T-helper 2 cell treated with Interferon-gamma antibody and Interleukin-4, amounts not matched to agents 5 μg/mL and 100 μg/mL, for 36 hours (primary cell): Measurements from ENCODE around the gene BUB1B.

ENCODE experiments used
- DNase-seq: peaks from one replicate; pipeline ENCODE4 v3.0.0; 2021; ENCODE audit warnings: low spot score
- H3K27ac Mint-ChIP-seq: one replicate; pipeline ENCODE4 v1.8.0; 2021; ENCODE audit warnings: mild to moderate bottlenecking, mixed read lengths
- H3K27me3 Mint-ChIP-seq: one replicate; pipeline ENCODE4 v1.8.0; 2021; ENCODE audit warnings: low read depth, mixed read lengths
- H3K36me3 Mint-ChIP-seq: one replicate; pipeline ENCODE4 v1.8.0; 2021; ENCODE audit warnings: low read depth, mixed read lengths
- H3K4me1 Mint-ChIP-seq: one replicate; pipeline ENCODE4 v1.8.0; 2021; ENCODE audit warnings: low read depth, mixed read lengths
- H3K4me3 Mint-ChIP-seq: one replicate; pipeline ENCODE4 v1.8.0; 2022; ENCODE audit warnings: mild to moderate bottlenecking, moderate library complexity, mixed read lengths
- H3K9me3 Mint-ChIP-seq: one replicate; pipeline ENCODE4 v1.8.0; 2021; ENCODE audit warnings: mixed read lengths

The BUB1B gene

DNA sequence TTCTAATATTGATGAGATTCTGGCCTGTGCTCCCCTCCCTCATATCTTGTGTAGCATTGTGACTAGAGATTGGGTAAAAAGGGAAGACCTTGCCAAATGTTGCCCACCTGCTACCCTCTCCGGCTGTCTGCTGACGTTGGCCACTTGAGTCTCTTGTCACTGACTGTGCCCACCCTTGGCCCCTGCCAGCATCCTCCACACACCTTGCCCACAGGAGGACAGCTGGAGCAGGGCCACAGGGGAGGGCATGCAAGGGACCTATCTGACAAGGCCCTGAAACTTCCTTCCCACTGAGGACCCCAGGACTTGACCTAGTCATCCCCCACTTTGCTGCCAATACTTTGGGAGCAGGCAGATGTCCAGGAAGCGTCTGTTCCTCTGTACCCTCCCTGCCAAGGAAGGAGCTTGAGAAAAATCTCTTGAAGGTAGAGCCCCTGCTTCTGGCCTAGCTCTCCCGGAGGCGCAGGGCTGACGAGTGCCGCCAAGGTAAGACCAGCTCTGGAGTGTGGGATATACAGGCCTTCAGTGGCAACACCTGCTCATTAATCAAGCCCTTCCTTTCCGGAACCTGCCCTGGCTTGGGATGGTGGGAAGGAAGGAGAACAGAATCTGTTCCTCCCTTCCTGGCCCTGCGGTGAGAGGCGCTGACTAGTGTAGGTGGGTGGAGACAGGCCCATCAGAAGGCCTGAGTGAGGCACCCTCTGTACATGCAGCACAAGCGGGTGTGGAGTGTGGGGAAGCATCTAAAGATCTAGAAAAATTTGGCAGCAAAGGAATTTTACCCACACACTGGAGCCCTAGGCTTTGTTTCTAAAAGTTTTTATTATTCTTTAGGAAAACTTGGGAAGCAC is 73.1 kb downstream of the BUB1B start:
- peaks cover 7% of the 10 kb centered on the region for H3K36me3 Mint-ChIP-seq
- no peak overlapping the region for H3K27ac Mint-ChIP-seq
- DNase-seq: no peak
- H3K4me3 Mint-ChIP-seq: no peak overlapping the region
- H3K27me3 Mint-ChIP-seq: peaks cover 9% of the 10 kb centered on the region
- H3K9me3 Mint-ChIP-seq: no peaks in the 10 kb centered on the region
- peaks cover 2% of the 10 kb centered on the region for H3K4me1 Mint-ChIP-seq

DNA sequence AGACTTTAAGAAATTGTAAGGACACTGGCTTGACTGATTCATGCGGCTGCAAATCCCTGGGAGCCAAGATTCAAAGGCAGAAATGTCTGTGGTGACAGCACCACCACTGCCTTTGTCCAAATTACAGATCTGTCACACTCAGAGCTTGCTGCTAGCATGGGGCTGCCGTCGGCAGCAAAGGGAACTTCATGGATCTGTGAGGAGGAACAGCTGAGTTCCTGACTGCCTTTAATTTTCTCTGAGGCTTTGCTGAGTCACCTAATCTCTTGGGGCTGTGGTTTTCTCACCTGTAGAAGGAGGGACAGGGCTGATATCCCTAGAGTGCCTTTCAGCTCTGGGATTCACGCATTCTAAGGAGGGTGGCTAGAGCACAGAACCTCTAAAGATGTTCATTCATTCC is 73.9 kb downstream of the BUB1B start:
- Mint-ChIP-seq H3K27ac (no peak overlapping the region), H3K27me3 (peaks cover 15% of the 10 kb centered on the region), H3K4me1 (peaks cover 5% of the 10 kb centered on the region), H3K4me3 (no peak overlapping the region), H3K36me3 (peaks cover 5% of the 10 kb centered on the region), H3K9me3 (no peaks in the 10 kb centered on the region)
- DNase-seq: no peak

DNA sequence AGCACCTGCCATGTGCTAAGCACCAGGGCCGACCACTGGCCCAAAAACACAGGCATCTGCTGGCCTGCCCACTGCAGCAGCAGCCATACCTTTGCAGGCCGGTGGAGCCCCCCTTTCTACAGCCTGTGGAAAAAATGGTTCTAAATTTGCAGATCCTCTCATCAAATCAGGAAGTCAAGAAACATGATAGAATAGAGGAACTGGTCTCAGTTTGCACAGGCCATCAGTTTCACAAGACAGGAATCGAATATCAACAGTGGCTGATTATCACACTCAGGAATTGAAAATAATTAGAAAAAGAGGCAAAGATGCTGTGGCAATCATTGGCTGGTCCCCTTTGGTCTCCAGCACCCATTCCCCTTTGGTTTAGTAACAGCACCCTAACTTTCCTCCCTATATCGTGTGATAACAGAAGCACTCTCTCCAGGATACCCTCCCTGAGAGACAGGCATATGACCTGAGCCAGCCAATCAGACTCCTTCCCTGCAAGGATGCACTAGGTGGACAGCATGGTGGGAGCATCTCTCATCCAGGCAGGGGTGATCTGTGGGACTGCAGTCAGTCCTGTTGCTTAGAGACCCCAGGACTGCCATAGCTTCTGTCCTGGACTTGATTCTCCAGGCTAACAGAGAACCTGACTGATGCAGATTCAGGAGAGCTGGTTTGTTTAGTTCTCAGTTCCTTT is 74.5 kb downstream of the BUB1B start:
- DNase-seq: no peak
- Mint-ChIP-seq H3K4me3 (no peak overlapping the region), H3K9me3 (no peaks in the 10 kb centered on the region), H3K27ac (no peak overlapping the region), H3K36me3 (peaks cover 4% of the 10 kb centered on the region), H3K4me1 (peaks cover 5% of the 10 kb centered on the region), H3K27me3 (peaks cover 18% of the 10 kb centered on the region)

DNA sequence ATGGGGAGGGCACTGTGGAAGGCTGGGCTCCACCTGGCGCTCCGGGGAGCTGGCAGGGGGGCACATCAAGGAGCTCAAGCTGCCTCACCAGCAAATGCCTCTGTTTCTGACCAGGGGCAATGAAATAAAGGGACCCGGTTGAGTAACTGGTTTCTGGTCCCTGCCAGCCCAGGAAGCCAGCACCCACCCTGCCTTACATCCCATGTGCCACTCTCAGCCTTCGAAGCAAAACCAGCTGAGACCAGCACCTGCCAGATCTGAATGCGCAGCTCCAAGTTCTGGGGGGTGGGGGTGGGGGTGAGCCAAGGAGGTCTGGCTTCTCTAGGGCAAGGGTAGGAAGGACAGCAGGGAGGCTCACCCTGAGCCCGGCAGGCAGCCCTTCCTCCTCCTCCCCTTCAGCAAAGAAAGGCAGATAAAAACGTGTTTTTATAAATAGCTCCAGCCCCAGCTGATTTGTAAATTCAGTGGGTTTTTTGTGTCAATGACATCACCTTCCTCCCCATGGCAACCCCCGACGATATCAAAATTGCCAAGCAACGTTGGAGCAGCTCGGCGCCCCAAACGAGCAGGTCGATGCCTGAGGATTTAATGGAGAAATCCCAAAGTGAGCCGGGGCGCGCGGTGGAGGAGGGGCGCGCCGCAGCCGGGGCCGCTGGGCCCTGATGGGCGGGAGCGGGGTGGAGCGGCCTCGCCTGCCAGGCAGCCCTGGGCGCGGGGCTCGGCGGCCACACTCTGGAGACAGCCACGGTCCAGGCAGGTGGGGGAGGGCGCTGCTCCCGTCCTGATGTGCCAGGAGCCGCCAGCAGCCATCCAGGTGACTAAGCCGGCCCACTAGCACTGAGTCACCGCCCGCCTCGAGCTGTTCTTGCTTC is 77.9 kb downstream of the BUB1B start, which contains the start of gene PAK6:
Gene PAK6, plus strand, starts transcription at position 532 of the 872 bp plus-strand sequence. CDS start 25,723 bp downstream, outside the sequence.
- H3K36me3 Mint-ChIP-seq: peaks cover under 1% of the 10 kb centered on the region
- peak; percentile 24 for DNase-seq

DNA sequence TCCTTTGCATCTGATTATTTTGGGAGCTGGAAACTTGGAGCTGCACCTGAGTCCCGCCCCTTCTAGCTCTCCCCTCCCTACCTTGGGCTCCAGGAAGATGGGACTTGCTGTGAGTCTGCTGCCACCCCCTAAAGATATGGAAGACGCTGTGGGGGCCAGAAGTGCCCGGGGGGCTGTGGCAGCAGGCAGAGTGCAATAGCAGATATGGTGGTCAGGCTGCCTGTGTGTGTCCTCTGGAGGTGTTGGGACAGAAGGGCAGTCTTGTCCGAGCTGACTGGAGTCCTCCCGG is 78.5 kb downstream of the BUB1B start:
- Mint-ChIP-seq H3K4me1 (peaks cover 5% of the 10 kb centered on the region), H3K36me3 (no peaks in the 10 kb centered on the region), H3K27ac (no peak overlapping the region), H3K9me3 (no peaks in the 10 kb centered on the region), H3K27me3 (peaks cover 18% of the 10 kb centered on the region), H3K4me3 (no peak overlapping the region)
- no peak for DNase-seq

More for the DNA sequence above, 77.9 kb downstream of the BUB1B start, which contains the start of gene PAK6:
- H3K27me3 Mint-ChIP-seq: peaks cover 18% of the 10 kb centered on the region
- H3K27ac Mint-ChIP-seq: no peak within 1 kb of the TSS
- no peaks in the 10 kb centered on the region for H3K9me3 Mint-ChIP-seq
- no peak within 1 kb of the TSS for H3K4me3 Mint-ChIP-seq
- H3K4me1 Mint-ChIP-seq: peaks cover 5% of the 10 kb centered on the region

DNA sequence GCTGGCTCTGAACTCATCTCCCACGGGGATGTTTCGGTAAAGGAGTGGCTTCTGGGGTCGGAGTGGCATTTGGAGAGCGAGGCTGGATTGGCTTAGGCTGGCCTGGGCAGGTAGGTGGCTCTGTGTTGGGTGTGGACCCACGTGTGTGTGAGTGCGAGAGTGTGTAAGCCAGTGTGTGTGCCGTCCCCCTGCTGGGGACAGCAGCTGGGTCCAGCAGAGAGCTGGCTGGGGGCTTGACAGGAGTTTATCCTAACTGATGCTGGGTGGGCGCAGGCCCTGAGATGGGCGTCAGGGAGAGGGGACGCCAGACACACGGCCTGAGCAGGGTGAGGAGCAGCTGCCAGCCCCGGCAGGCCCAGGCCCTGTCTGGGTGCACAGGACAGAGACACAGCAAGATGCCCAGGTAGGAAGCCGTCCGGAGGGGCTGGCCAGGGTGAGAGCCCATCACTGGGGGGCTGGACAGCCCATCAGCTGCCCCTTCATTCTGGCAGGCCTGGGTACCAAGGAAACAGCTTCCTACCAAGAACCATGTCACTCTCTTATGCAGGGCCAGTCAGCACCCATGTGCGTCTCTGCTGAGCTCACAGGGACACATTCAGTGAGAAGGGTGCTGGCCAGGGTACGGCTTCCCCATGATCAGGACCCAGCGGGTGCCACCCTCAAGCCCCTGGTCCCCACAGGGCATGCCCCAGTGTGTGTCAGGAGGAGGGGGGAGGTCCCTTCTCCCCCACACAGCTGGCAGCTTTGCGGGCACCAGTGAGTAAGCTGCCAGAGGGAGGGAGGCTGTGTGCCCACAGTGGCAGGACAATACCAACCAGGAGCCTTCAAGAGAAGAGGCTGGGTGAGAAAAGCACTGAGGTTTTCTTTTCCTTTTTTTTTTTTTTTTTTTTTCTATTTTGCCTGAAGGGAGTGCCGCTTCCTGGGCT is 79.1 kb downstream of the BUB1B start:
- peaks cover 18% of the 10 kb centered on the region for H3K27me3 Mint-ChIP-seq
- H3K4me3 Mint-ChIP-seq: no peak overlapping the region
- H3K4me1 Mint-ChIP-seq: peaks cover 4% of the 10 kb centered on the region
- no peak overlapping the region for H3K27ac Mint-ChIP-seq
- H3K9me3 Mint-ChIP-seq: no peaks in the 10 kb centered on the region
- DNase-seq: no peak
- no peaks in the 10 kb centered on the region for H3K36me3 Mint-ChIP-seq

DNA sequence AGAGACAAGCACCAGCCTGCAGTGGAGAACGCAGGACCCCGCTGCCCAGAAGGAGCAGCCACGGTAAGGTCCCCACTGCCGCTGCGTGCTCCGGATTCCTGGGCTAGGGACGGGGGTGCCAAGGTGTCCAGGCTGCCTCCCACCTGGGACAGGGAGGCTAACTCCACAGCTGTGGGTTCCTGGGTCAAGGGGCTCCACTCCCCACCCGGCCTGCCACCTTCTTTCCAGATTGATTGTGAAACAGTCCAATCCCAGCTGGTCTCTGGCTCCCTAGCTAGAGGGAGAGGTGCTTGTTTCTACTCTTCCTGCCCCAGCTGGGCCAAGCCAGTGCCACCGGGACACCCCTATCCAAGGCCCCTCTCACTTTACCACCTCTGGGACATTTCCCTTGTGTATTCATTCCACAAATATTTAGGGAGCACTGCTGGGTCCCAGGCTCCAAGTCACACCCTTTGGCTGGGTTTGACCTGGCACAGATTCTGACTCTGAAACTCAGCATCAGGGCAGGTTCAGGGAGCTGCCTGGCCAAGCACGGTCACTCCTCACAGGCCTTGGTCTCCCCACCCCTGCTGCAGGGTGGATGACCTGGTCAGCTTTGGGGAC is 79.9 kb downstream of the BUB1B start:
- no peak overlapping the region for H3K4me3 Mint-ChIP-seq
- no peaks in the 10 kb centered on the region for H3K9me3 Mint-ChIP-seq
- H3K27ac Mint-ChIP-seq: no peak overlapping the region
- peaks cover 4% of the 10 kb centered on the region for H3K4me1 Mint-ChIP-seq
- DNase-seq: no peak
- H3K36me3 Mint-ChIP-seq: no peaks in the 10 kb centered on the region
- peaks cover 18% of the 10 kb centered on the region for H3K27me3 Mint-ChIP-seq

DNA sequence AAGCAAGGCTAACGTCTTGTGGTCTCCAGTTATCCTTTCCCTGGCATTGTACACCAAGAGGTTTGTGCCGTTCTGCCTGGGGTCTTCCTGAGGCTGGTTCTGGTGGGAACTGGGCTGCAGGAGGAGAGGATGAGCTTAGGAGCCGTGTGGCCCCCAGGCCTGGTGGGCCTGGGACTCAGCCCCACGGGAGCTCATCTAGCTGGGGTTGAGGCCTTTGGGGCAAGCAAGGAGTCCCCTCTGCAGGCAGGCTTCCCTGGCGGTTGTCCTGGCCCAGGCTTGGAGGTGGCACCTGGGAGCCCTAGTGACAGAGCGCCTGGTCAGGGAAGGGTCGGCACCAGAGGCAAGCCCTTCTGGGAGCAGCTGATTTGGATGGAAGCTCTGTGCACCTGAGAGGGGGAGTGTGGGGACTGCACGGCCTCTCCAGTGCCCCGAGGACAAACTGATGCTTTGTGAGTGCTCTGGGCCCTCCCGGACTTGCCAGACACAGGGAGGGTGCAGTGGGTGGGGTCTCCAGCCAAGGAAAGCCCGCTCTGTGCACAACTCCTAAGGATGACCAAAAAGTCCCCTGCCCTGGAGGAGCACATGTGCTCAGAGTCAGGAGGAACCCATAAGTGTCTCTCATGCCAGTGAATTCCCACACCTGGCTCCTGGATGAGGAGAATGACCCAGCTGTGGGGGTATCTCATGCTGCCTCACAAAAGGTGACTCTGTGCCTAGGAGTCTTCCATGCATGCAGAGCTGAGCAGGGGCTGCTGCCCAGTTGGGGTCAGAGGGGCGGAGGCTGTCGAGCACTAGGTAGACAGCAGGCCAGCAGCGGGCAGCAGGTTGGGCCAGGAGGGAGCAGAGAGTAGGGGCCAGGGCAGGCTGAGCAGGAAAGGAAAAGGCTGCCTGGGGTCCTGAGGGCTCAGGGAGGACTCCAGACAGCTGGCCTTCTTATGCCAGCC is 80.7 kb downstream of the BUB1B start:
- H3K9me3 Mint-ChIP-seq: no peaks in the 10 kb centered on the region
- H3K27me3 Mint-ChIP-seq: peaks cover 18% of the 10 kb centered on the region
- no peak for DNase-seq
- no peaks in the 10 kb centered on the region for H3K36me3 Mint-ChIP-seq
- H3K4me1 Mint-ChIP-seq: peaks cover 4% of the 10 kb centered on the region
- H3K4me3 Mint-ChIP-seq: no peak overlapping the region
- H3K27ac Mint-ChIP-seq: no peak overlapping the region

DNA sequence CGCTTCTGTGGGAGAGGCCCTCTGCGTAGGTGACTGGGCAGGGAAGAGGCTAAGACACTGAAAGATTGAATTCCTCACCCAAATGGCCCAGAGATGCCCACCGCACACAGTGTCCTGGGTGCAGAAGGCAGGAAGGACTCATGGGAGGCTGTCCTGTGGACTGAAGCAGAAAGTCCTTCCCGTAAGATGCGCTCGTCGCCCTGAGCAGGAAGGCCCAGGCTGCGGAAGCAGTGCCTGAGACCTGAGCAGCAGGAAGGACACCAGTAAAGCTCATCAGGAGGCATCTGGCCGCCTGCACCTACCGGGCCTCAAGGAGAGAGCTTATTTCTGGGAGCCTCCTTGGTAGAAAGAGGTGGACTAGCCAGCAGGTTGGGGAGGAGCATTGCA is 81.3 kb downstream of the BUB1B start:
- no peak for DNase-seq
- Mint-ChIP-seq H3K27ac (no peak overlapping the region), H3K36me3 (no peaks in the 10 kb centered on the region), H3K27me3 (peaks cover 18% of the 10 kb centered on the region), H3K4me3 (no peak overlapping the region), H3K4me1 (peaks cover 4% of the 10 kb centered on the region), H3K9me3 (no peaks in the 10 kb centered on the region)

DNA sequence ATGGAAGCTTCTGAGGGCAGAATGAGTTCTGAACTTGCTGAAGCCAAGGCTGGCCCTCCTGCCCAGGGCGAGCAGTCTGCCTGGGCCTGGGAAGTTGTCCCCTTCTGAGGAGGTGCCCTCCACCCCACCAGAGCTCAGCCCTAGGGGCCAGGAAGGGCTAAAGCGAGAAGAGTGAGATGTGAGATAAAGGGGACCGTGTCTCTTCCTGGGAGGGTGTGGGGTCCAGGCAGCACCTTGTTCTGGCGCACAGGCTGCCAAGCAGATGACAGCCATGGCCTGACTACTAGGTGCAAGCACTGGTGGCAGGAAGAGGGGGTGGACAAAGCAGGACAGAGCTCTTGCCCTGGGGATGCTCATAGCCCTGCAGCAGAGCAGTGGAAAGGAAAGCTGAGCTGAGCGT is 81.7 kb downstream of the BUB1B start:
- no peak for DNase-seq
- no peaks in the 10 kb centered on the region for H3K9me3 Mint-ChIP-seq
- no peaks in the 10 kb centered on the region for H3K36me3 Mint-ChIP-seq
- H3K4me1 Mint-ChIP-seq: peaks cover 4% of the 10 kb centered on the region
- no peak overlapping the region for H3K4me3 Mint-ChIP-seq
- peaks cover 18% of the 10 kb centered on the region for H3K27me3 Mint-ChIP-seq
- H3K27ac Mint-ChIP-seq: no peak overlapping the region

DNA sequence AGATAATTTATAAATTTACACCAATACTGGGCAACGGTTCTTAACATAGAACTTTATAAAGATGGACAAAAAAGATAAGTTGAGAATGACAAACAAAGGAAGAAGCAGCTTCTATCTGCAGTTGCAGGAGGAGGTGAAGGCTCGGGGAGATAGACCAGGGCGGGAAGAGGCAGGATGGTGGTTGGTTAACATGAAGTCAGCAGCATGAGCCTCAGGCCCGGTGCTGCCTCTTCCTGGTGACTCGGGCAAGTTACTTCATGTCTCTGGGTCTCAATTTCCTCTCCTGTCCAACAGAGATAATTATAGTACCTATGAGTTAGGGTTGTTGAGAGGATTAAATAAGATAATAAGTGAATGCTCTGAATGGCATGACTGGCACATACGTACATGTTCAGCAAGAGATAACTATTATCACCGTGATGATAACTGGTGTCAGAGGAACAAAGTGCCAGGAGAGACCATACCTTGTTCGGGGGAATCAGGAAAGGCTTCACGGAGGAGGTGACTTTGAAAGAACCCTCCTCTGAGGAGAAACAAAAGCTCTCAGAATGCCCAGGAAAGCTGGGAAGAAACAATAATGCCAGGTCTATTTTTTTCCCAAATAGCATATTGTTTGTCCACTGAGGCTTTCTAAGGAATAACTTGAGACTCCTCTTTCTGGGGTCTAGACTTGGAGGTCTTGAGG is 82.4 kb downstream of the BUB1B start:
- no peaks in the 10 kb centered on the region for H3K9me3 Mint-ChIP-seq
- DNase-seq: no peak
- no peak overlapping the region for H3K4me3 Mint-ChIP-seq
- H3K27ac Mint-ChIP-seq: no peak overlapping the region
- peaks cover 4% of the 10 kb centered on the region for H3K4me1 Mint-ChIP-seq
- peaks cover 13% of the 10 kb centered on the region for H3K27me3 Mint-ChIP-seq
- no peaks in the 10 kb centered on the region for H3K36me3 Mint-ChIP-seq
